HL-60 (cell line): ENCODE results near the gene EIF1AD.

Experiments used
- DNase-seq, 2 experiments: peaks; one replicate each; pipeline ENCODE4 v3.0.0-alpha.2; 2010 to 2020; ENCODE audit warnings: low read depth in 1 of 2, low spot score in 1 of 2
- H3K27ac ChIP-seq: fragments of 250-450 bp; sonication (Bioruptor Pico); replicated peaks from 2 replicates; pipeline ENCODE4 v1.5.1; 2020; ENCODE audit warnings: mild to moderate bottlenecking, moderate library complexity
- H3K27me3 ChIP-seq: fragments of 250-450 bp; sonication (Bioruptor Pico); 2 replicates; pipeline ENCODE4 v1.5.1; 2021; ENCODE audit warnings: mild to moderate bottlenecking, moderate library complexity; ENCODE audit not compliant: insufficient read depth, poor library complexity, severe bottlenecking
- H3K4me3 ChIP-seq: replicated peaks from 2 replicates; pipeline ENCODE4 v1.5.1; 2011; ENCODE audit warnings: mild to moderate bottlenecking, control low read depth, low read length; ENCODE audit not compliant: insufficient read depth
- CTCF ChIP-seq: IDR thresholded peaks from one replicate; pipeline ENCODE4 v1.5.1; 2011; ENCODE audit warnings: low read length, control low read depth, inconsistent platforms; ENCODE audit not compliant: insufficient read depth
- GABPA ChIP-seq: IDR thresholded peaks from 2 replicates; pipeline ENCODE4 v1.6.1; 2012; ENCODE audit warnings: low read depth
- POLR2AphosphoS5 ChIP-seq: IDR thresholded peaks from 2 replicates; pipeline ENCODE4 v1.6.1; 2012; ENCODE audit warnings: low read depth
- REST ChIP-seq: IDR thresholded peaks from 2 replicates; pipeline ENCODE4 v1.6.1; 2012; ENCODE audit warnings: low read depth; ENCODE audit not compliant: insufficient replicate concordance
- SPI1 ChIP-seq: IDR thresholded peaks from 2 replicates; pipeline ENCODE4 v1.6.1; 2012; ENCODE audit warnings: low read depth, mild to moderate bottlenecking, borderline replicate concordance

The EIF1AD gene

GRCh38 chr11:65982824-65983588, 19.0 kb downstream of the EIF1AD start:
- no peak for DNase-seq
- Histone ChIP-seq H3K4me3 (no peak overlapping the region), H3K27me3 (no peaks in the 10 kb centered on the region), H3K27ac (no peak overlapping the region)
- no peak for TF ChIP-seq SPI1
- no peak for TF ChIP-seq GABPA
- TF ChIP-seq REST = no peak
- no peak for TF ChIP-seq POLR2AphosphoS5
- TF ChIP-seq CTCF = no peak

- Histone ChIP-seq H3K27ac (no peak overlapping the region), H3K4me3 (no peak overlapping the region), H3K27me3 (no peaks in the 10 kb centered on the region)
- DNase-seq = no peak
- TF ChIP-seq POLR2AphosphoS5 = no peak
- TF ChIP-seq CTCF = no peak
- TF ChIP-seq SPI1 = no peak
- no peak for TF ChIP-seq REST
- TF ChIP-seq GABPA = no peak
Measured at GRCh38 chr11:65981972-65982823, 19.8 kb downstream of the EIF1AD start.

- DNase-seq = no peak
- no peak overlapping the region for H3K27ac ChIP-seq
- TF ChIP-seq SPI1 = no peak
- TF ChIP-seq GABPA = no peak
- TF ChIP-seq CTCF = no peak
- H3K4me3 ChIP-seq = no peak overlapping the region
- H3K27me3 ChIP-seq = no peaks in the 10 kb centered on the region
Measured at GRCh38 chr11:65981101-65981740, 20.7 kb downstream of the EIF1AD start.
